NCI-H146 treated with DMSO at 0.1 percent for 48 hours (cell line): Measurements from ENCODE around the gene FAM135A.
"Not testable (repeated sequence)": the region's sequence is repeated elsewhere in the genome, so short reads cannot be mapped to it uniquely, and the experiment has no call there.

Source experiments
- DNase-seq: peaks from one replicate; lab custom pipeline; 2025; ENCODE audit not compliant: unreplicated experiment; lab: John Stamatoyannopoulos, UW

The FAM135A gene

GRCh38 chr6:70456735-70457134 is 43.4 kb downstream of the FAM135A start:
- no peak for DNase-seq

GRCh38 chr6:70459235-70459634 is 45.9 kb downstream of the FAM135A start:
- no peak for DNase-seq

GRCh38 chr6:70459699-70460098 is 46.4 kb downstream of the FAM135A start:
- DNase-seq = not testable (repeated sequence)

GRCh38 chr6:70470016-70470415 is 56.7 kb downstream of the FAM135A start:
- DNase-seq = no peak

- not testable (repeated sequence) for DNase-seq
Observed at GRCh38 chr6:70470510-70470909, 57.2 kb downstream of the FAM135A start.

- DNase-seq = no peak
Observed at GRCh38 chr6:70474751-70475150, 61.4 kb downstream of the FAM135A start.

GRCh38 chr6:70479236-70479635 is 65.9 kb downstream of the FAM135A start:
- no peak for DNase-seq

GRCh38 chr6:70486638-70487037 is 73.3 kb downstream of the FAM135A start:
- not testable (repeated sequence) for DNase-seq

GRCh38 chr6:70489364-70489763 is 76.1 kb downstream of the FAM135A start:
- no peak for DNase-seq

GRCh38 chr6:70494833-70495232 is 81.5 kb downstream of the FAM135A start:
- DNase-seq = no peak

- not testable (repeated sequence) for DNase-seq
Observed at GRCh38 chr6:70495790-70496189, 82.5 kb downstream of the FAM135A start.

- DNase-seq = no peak
Observed at GRCh38 chr6:70502484-70502883, 89.2 kb downstream of the FAM135A start.

GRCh38 chr6:70503813-70504465 is 90.6 kb downstream of the FAM135A start:
- DNase-seq = no peak

- DNase-seq = no peak
Observed at GRCh38 chr6:70506321-70506720, 93.0 kb downstream of the FAM135A start.

GRCh38 chr6:70507161-70507560 is 93.9 kb downstream of the FAM135A start:
- no peak for DNase-seq

- DNase-seq = no peak
Observed at GRCh38 chr6:70508953-70509352, 95.6 kb downstream of the FAM135A start.

GRCh38 chr6:70510600-70510999 is 97.3 kb downstream of the FAM135A start:
- DNase-seq = no peak

GRCh38 chr6:70518723-70519122 is 105.4 kb downstream of the FAM135A start:
- no peak for DNase-seq

GRCh38 chr6:70520575-70520974 is 107.3 kb downstream of the FAM135A start:
- DNase-seq = no peak

- DNase-seq = no peak
Observed at GRCh38 chr6:70524721-70525286, 111.5 kb downstream of the FAM135A start.

- DNase-seq = no peak
Observed at GRCh38 chr6:70527071-70527737, 113.9 kb downstream of the FAM135A start.

- DNase-seq = no peak
Observed at GRCh38 chr6:70530023-70530422, 116.7 kb downstream of the FAM135A start.
